Astrocyte (in vitro differentiated cells and primary cell): Measurements from ENCODE around the gene NINJ1. TPM values are rescaled to one million over a fixed set of nuclear protein-coding genes. Genes with fewer than 3 reads are reported as not detected.

Source experiments
- DNase-seq: peaks from one replicate; pipeline ENCODE4 v3.0.0-alpha.2; 2010; ENCODE audit warnings: low read depth
- FAIRE-seq: peaks from 2 replicates; lab custom pipeline; 2011; peaks lifted over from hg19 to GRCh38; lab: Jason Lieb, UNC
- H2AFZ ChIP-seq: 2 replicates; pipeline ENCODE4 v1.6.0; 2012; ENCODE audit warnings: low read depth, low read length, inconsistent platforms
- H3K27ac ChIP-seq: 2 replicates; pipeline ENCODE4 v1.5.1; 2011; ENCODE audit warnings: low read depth, low read length, inconsistent platforms
- H3K27me3 ChIP-seq: 2 replicates; pipeline ENCODE4 v1.6.0; 2011; ENCODE audit warnings: low read length, inconsistent platforms; ENCODE audit not compliant: insufficient read depth
- H3K36me3 ChIP-seq: 2 replicates; pipeline ENCODE4 v1.5.1; 2011; ENCODE audit warnings: low read length, inconsistent platforms; ENCODE audit not compliant: insufficient read depth
- H3K4me1 ChIP-seq: 2 replicates; pipeline ENCODE4 v1.5.1; 2011; ENCODE audit warnings: low read length, inconsistent platforms; ENCODE audit not compliant: insufficient read depth
- H3K4me2 ChIP-seq: 2 replicates; pipeline ENCODE4 v1.6.0; 2012; ENCODE audit warnings: low read length, inconsistent platforms
- H3K4me3 ChIP-seq: 2 replicates; pipeline ENCODE4 v1.5.1; 2011; ENCODE audit warnings: low read depth, mild to moderate bottlenecking, low read length, inconsistent platforms; ENCODE audit not compliant: insufficient read depth
- H3K79me2 ChIP-seq: 2 replicates; pipeline ENCODE4 v1.6.0; 2012; ENCODE audit warnings: mild to moderate bottlenecking, low read length, inconsistent platforms; ENCODE audit not compliant: insufficient read depth
- H3K9ac ChIP-seq: 2 replicates; pipeline ENCODE4 v1.6.0; 2012; ENCODE audit warnings: mild to moderate bottlenecking, low read length, inconsistent platforms
- H3K9me3 ChIP-seq: 2 replicates; pipeline ENCODE4 v1.5.1; 2012; ENCODE audit warnings: low read depth, mild to moderate bottlenecking, low read length, inconsistent platforms; ENCODE audit not compliant: insufficient read depth
- H4K20me1 ChIP-seq: 2 replicates; pipeline ENCODE4 v1.6.0; 2012; ENCODE audit warnings: low read length, inconsistent platforms; ENCODE audit not compliant: insufficient read depth
- H3K27ac Mint-ChIP-seq: one replicate; pipeline ENCODE4 v1.8.0; 2021; ENCODE audit warnings: mild to moderate bottlenecking, mixed read lengths; ENCODE audit not compliant: unreplicated experiment
- H3K27me3 Mint-ChIP-seq: one replicate; pipeline ENCODE4 v1.8.0; 2021; ENCODE audit warnings: low read depth, mixed read lengths; ENCODE audit not compliant: unreplicated experiment
- H3K36me3 Mint-ChIP-seq: one replicate; pipeline ENCODE4 v1.8.0; 2021; ENCODE audit warnings: low read depth, mixed read lengths; ENCODE audit not compliant: unreplicated experiment
- H3K4me1 Mint-ChIP-seq: one replicate; pipeline ENCODE4 v1.8.0; 2021; ENCODE audit warnings: low read depth, mixed read lengths; ENCODE audit not compliant: unreplicated experiment
- H3K4me3 Mint-ChIP-seq: one replicate; pipeline ENCODE4 v1.8.0; 2021; ENCODE audit warnings: mild to moderate bottlenecking, moderate library complexity, mixed read lengths; ENCODE audit not compliant: unreplicated experiment
- H3K9me3 Mint-ChIP-seq: one replicate; pipeline ENCODE4 v1.8.0; 2021; ENCODE audit warnings: mild to moderate bottlenecking, mixed read lengths; ENCODE audit not compliant: unreplicated experiment
- CTCF ChIP-seq: IDR thresholded peaks from 2 replicates; pipeline ENCODE4 v1.5.1; 2011; ENCODE audit warnings: low read depth, mild to moderate bottlenecking, inconsistent platforms, low read length, moderate library complexity; ENCODE audit not compliant: insufficient read depth
- EZH2 ChIP-seq: IDR thresholded peaks from 2 replicates; pipeline ENCODE4 v1.6.1; 2012; ENCODE audit warnings: mild to moderate bottlenecking, low read length, inconsistent platforms; ENCODE audit not compliant: insufficient read depth
- total RNA-seq: library from RNA; stranded (reverse); gene quantifications from 2 replicates; pipeline ENCODE4 v1.2.1, GENCODE V29; 2021

The NINJ1 gene
- total RNA-seq, 1 donor from 2014 or later, result 28.3 TPM

GRCh38 chr9:93122721-93123221 is 11.3 kb downstream of the NINJ1 start:
- no peak overlapping the region for H3K4me3 Mint-ChIP-seq
- Histone ChIP-seq H3K4me3 (no peak overlapping the region), H3K9me3 (no peaks in the 10 kb centered on the region), H4K20me1 (peaks cover 23% of the 10 kb centered on the region), H3K9ac (no peak overlapping the region), H3K27ac (no peak overlapping the region), H3K27me3 (no peaks in the 10 kb centered on the region), H3K4me1 (peaks cover 19% of the 10 kb centered on the region), H2AFZ (no peak overlapping the region), H3K79me2 (no peaks in the 10 kb centered on the region), H3K36me3 (no peaks in the 10 kb centered on the region), H3K4me2 (no peak overlapping the region)
- H3K4me1 Mint-ChIP-seq, result peaks cover 12% of the 10 kb centered on the region
- FAIRE-seq (no peak), DNase-seq (no peak)
- H3K9me3 Mint-ChIP-seq, result no peaks in the 10 kb centered on the region
- TF ChIP-seq CTCF (no peak), EZH2 (no peak)
- no peak overlapping the region for H3K27ac Mint-ChIP-seq
- peaks cover 4% of the 10 kb centered on the region for H3K36me3 Mint-ChIP-seq
- H3K27me3 Mint-ChIP-seq, result peaks cover 8% of the 10 kb centered on the region

DNA sequence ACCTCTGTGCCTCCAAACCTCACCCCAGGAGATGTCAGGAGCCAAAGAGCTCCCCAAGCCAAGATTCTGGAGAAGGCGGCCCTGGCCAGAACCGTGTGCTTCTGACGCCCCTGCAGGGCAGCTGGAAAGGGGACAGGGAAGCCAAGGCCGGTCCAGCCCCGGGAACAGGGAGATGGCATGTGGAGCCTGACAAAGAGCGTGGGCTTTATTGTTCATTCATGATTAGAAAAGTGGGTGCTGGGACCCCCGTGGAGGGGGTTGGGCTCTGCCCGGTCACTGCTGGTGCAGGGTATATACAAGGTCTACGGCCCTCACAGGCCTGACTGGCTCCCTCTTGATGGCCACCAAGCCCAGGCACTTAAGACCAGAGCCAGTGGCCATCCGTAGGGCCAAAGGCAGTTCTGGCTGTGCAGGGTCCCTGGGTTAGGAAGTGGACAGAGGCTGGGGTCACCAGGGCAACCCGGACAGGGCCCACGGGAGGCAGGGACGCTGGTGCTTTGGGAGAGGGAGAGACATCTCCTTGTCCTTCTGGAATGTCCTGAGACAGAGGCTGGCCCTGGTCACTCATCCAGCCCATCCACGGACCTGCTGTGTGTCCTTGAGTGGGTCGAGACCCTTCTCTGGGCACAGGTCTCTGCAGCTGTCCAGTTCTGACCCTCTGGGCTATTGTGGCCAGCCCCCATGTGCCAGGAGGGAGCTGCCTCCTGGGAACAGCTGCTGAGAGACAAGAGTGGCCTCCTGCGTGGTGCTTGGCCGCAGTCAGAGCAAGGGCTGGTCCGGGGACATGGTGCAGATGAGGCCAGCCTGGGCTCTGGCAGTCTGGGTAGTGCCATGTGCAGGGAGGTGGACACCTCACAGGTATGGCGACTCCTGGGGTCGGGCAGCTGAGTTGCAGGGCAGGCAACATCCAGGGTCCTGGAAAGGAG is 12.5 kb downstream of the NINJ1 start:
- Mint-ChIP-seq H3K27me3 (peaks cover 9% of the 10 kb centered on the region), H3K27ac (no peak overlapping the region), H3K9me3 (no peaks in the 10 kb centered on the region), H3K4me3 (no peak overlapping the region), H3K36me3 (peaks cover 4% of the 10 kb centered on the region), H3K4me1 (peaks cover 3% of the 10 kb centered on the region)
- Histone ChIP-seq H3K27me3 (no peaks in the 10 kb centered on the region), H2AFZ (no peak overlapping the region), H3K79me2 (no peaks in the 10 kb centered on the region), H3K27ac (no peak overlapping the region), H3K36me3 (no peaks in the 10 kb centered on the region), H3K4me3 (no peak overlapping the region), H3K9me3 (no peaks in the 10 kb centered on the region), H3K4me2 (no peak overlapping the region), H4K20me1 (peaks cover 11% of the 10 kb centered on the region), H3K9ac (no peak overlapping the region), H3K4me1 (peaks cover 12% of the 10 kb centered on the region)
- DNase-seq, result no peak
- TF ChIP-seq EZH2 (no peak), CTCF (no peak)
- no peak for FAIRE-seq

DNA sequence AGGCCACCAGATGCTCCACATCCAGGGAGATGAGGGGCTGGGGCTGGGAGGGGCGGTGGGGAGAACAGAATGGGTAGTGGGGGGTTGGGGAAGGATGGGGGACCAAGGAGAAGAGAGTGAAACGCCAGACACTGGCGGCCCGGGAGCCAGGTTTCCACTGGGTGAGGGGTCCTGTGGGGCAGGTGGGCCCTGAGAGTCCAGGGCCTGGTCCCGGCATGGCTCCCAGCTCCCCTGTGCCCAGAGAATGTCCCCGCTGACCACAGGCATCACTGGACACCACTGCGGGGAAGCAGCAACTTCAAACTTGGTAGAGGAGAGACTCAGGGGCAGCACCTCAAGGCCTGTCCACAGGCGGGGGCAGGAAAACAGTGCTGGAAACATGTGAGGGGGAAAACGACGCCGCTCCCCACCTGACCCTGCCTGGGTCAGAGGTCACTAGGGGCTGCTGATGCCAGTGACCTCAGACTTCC is 13.2 kb downstream of the NINJ1 start:
- no peak for FAIRE-seq
- Mint-ChIP-seq H3K27me3 (peaks cover 9% of the 10 kb centered on the region), H3K36me3 (peaks cover 4% of the 10 kb centered on the region)

More for the DNA sequence above, 13.2 kb downstream of the NINJ1 start:
- H3K79me2 ChIP-seq, result no peaks in the 10 kb centered on the region
- no peak overlapping the region for H3K4me3 Mint-ChIP-seq
- peaks cover 5% of the 10 kb centered on the region for H4K20me1 ChIP-seq
- TF ChIP-seq CTCF (no peak), EZH2 (no peak)
- no peak overlapping the region for H2AFZ ChIP-seq
- no peak overlapping the region for H3K27ac Mint-ChIP-seq
- no peaks in the 10 kb centered on the region for H3K27me3 ChIP-seq
- H3K9ac ChIP-seq, result no peak overlapping the region
- no peak overlapping the region for H3K27ac ChIP-seq
- DNase-seq, result no peak
- H3K4me1 Mint-ChIP-seq, result peaks cover 2% of the 10 kb centered on the region
- H3K9me3 Mint-ChIP-seq, result no peaks in the 10 kb centered on the region
- no peak overlapping the region for H3K4me2 ChIP-seq
- H3K4me1 ChIP-seq, result peaks cover 12% of the 10 kb centered on the region
- H3K9me3 ChIP-seq, result no peaks in the 10 kb centered on the region
- H3K4me3 ChIP-seq, result no peak overlapping the region
- H3K36me3 ChIP-seq, result no peaks in the 10 kb centered on the region
